CD4-positive, alpha-beta T cell treated with Interleukin-2 at 100 ng/mL for 4 hours (primary cell): ENCODE data around the gene PGC.
"Not testable (repeated sequence)": the region's sequence is repeated elsewhere in the genome, so short reads cannot be mapped to it uniquely, and the experiment has no call there.

Source experiments
- DNase-seq: peaks from one replicate; pipeline ENCODE4 v3.0.0-alpha.2; 2020; ENCODE audit warnings: low spot score

The PGC gene

GRCh38 chr6:41775293-41775882 is 28.2 kb upstream of the PGC start:
- no peak for DNase-seq

- no peak for DNase-seq
Measured at GRCh38 chr6:41774841-41775240, 27.6 kb upstream of the PGC start.

GRCh38 chr6:41771058-41771983 is 24.1 kb upstream of the PGC start:
- no peak for DNase-seq

GRCh38 chr6:41770381-41771057 is 23.3 kb upstream of the PGC start:
- no peak for DNase-seq

GRCh38 chr6:41769376-41769775 is 22.2 kb upstream of the PGC start:
- DNase-seq = no peak

GRCh38 chr6:41768545-41769308 is 21.5 kb upstream of the PGC start:
- DNase-seq = no peak

GRCh38 chr6:41767112-41767833 is 20.1 kb upstream of the PGC start:
- DNase-seq = no peak

GRCh38 chr6:41766043-41766664 is 19.0 kb upstream of the PGC start:
- DNase-seq = not testable (repeated sequence)

- no peak for DNase-seq
Measured at GRCh38 chr6:41763470-41763869, 16.3 kb upstream of the PGC start.

GRCh38 chr6:41759905-41760579 is 12.8 kb upstream of the PGC start:
- DNase-seq = no peak

- no peak for DNase-seq
Measured at GRCh38 chr6:41759106-41759904, 12.1 kb upstream of the PGC start.

GRCh38 chr6:41758641-41759035 is 11.4 kb upstream of the PGC start:
- DNase-seq = no peak

GRCh38 chr6:41757931-41758640 is 10.9 kb upstream of the PGC start:
- no peak for DNase-seq

- DNase-seq = no peak
Measured at GRCh38 chr6:41757271-41757670, 10.1 kb upstream of the PGC start.

- no peak for DNase-seq
Measured at GRCh38 chr6:41756354-41756753, 9.2 kb upstream of the PGC start.

- DNase-seq = no peak
Measured at GRCh38 chr6:41755895-41756294, 8.7 kb upstream of the PGC start.

GRCh38 chr6:41750374-41750773 is 3.2 kb upstream of the PGC start:
- no peak for DNase-seq

GRCh38 chr6:41748542-41748941 is 1.3 kb upstream of the PGC start:
- DNase-seq = no peak

GRCh38 chr6:41748102-41748477 is 893 bp upstream of the PGC start:
- DNase-seq = no peak
